MG63 (cell line): ENCODE measurements around the gene OPTC. TPM values are rescaled to one million over a fixed set of nuclear protein-coding genes. Genes with fewer than 3 reads are reported as not detected.
A peak's percentile ranks its signal among the peaks of the same experiment; 100 is the strongest.

Experiments used
- DNase-seq: peaks from one replicate; pipeline ENCODE4 v3.0.0-alpha.2; 2020
- H3K27me3 ChIP-seq: fragments of 250-450 bp; sonication (Bioruptor Pico); 2 replicates; pipeline ENCODE4 v1.5.1; 2020; ENCODE audit warnings: mild to moderate bottlenecking, moderate library complexity
- H3K36me3 ChIP-seq: fragments of 250-450 bp; sonication (Bioruptor Pico); 2 replicates; pipeline ENCODE4 v1.5.1; 2020; ENCODE audit warnings: mild to moderate bottlenecking, moderate library complexity
- H3K4me3 ChIP-seq: fragments of 250-450 bp; sonication (Bioruptor Pico); 2 replicates; pipeline ENCODE4 v1.5.1; 2020; ENCODE audit warnings: mild to moderate bottlenecking, moderate library complexity
- H3K9me3 ChIP-seq: fragments of 250-450 bp; sonication (Bioruptor Pico); 2 replicates; pipeline ENCODE4 v1.5.1; 2020; ENCODE audit warnings: mild to moderate bottlenecking, moderate library complexity
- total RNA-seq: library from RNA; depleted of rRNA; stranded (reverse); fragments of >200 nt; shearing (Covaris generic); gene quantifications from 2 replicates; pipeline ENCODE4 v1.2.3, GENCODE V29; 2014; ENCODE audit warnings: low replicate concordance

OPTC gene
- total RNA-seq, 1 experiment from 2014 or later: not detected

- H3K36me3 ChIP-seq: no peaks in the 10 kb centered on the region
- peak; percentile 23 for DNase-seq
- no peaks in the 10 kb centered on the region for H3K27me3 ChIP-seq
- no peak overlapping the region for H3K4me3 ChIP-seq
- no peaks in the 10 kb centered on the region for H3K9me3 ChIP-seq
Measured at GRCh38 chr1:203531063-203531462, 37.1 kb downstream of the OPTC start.

- DNase-seq: no peak
- Histone ChIP-seq H3K27me3 (no peaks in the 10 kb centered on the region), H3K36me3 (no peaks in the 10 kb centered on the region), H3K9me3 (no peaks in the 10 kb centered on the region), H3K4me3 (no peak overlapping the region)
Measured at GRCh38 chr1:203534012-203534411, 40.1 kb downstream of the OPTC start.

DNA sequence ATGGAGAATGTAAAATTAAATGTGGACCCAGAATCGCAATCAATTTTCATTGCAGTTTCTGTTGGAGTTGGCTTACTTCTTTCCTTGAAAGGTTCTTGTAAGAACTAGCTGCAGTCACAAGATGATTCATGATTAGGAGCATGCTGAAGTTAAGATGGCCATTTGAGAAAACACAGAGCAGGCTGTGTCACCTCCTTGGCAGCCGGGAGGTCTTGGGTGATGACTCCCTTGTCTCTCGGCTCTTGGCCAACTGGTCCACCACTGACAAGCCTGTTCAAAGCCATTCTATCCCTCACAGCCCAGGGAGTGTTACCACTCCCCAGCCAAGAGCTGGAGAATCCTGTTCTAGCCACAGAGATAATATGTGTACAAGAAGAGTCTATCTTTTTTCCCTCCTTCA is 40.6 kb downstream of the OPTC start:
- H3K9me3 ChIP-seq: no peaks in the 10 kb centered on the region
- peak; percentile 98 for DNase-seq
- no peak overlapping the region for H3K4me3 ChIP-seq
- H3K27me3 ChIP-seq: no peaks in the 10 kb centered on the region
- H3K36me3 ChIP-seq: no peaks in the 10 kb centered on the region

- no peak for DNase-seq
Measured at GRCh38 chr1:203536575-203536974, 42.6 kb downstream of the OPTC start.

DNA sequence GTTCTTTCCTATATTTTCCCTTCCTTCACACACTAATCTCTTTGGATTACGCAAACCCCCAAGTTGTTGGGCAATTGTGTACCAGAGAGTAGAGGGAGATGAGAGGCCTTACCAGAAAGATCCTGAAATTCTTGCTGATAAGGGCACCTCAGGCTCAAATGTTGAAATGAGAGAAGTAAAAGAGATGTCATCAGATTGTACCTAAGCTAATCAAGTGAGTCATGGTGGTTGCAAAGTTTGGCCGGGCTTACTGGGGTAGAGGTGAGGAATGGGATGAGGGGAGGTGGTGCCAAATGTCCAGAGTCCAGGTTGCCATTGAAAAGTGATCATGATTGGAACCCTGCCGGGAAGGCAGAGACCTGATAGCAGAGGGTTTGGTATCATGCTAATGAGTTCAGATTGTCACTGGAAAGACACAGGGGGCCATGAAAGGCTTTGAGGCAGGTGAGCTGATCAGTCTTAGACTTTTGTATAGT is 43.1 kb downstream of the OPTC start:
- DNase-seq: peak; percentile 59
- Histone ChIP-seq H3K4me3 (no peak overlapping the region), H3K27me3 (no peaks in the 10 kb centered on the region), H3K36me3 (no peaks in the 10 kb centered on the region), H3K9me3 (no peaks in the 10 kb centered on the region)

More at GRCh38 chr1:203536575-203536974, 42.6 kb downstream of the OPTC start:
- Histone ChIP-seq H3K4me3 (no peak overlapping the region), H3K9me3 (no peaks in the 10 kb centered on the region), H3K36me3 (no peaks in the 10 kb centered on the region), H3K27me3 (no peaks in the 10 kb centered on the region)

- Histone ChIP-seq H3K27me3 (no peaks in the 10 kb centered on the region), H3K9me3 (no peaks in the 10 kb centered on the region), H3K4me3 (no peak overlapping the region), H3K36me3 (no peaks in the 10 kb centered on the region)
- DNase-seq: peak; percentile 34
Measured at GRCh38 chr1:203537806-203538464, 44.0 kb downstream of the OPTC start.

GRCh38 chr1:203538726-203539125 is 44.8 kb downstream of the OPTC start:
- no peaks in the 10 kb centered on the region for H3K36me3 ChIP-seq
- no peak for DNase-seq
- no peaks in the 10 kb centered on the region for H3K9me3 ChIP-seq
- H3K27me3 ChIP-seq: no peaks in the 10 kb centered on the region
- no peak overlapping the region for H3K4me3 ChIP-seq

GRCh38 chr1:203539831-203540546 is 46.0 kb downstream of the OPTC start:
- Histone ChIP-seq H3K9me3 (no peaks in the 10 kb centered on the region), H3K27me3 (no peaks in the 10 kb centered on the region), H3K36me3 (no peaks in the 10 kb centered on the region), H3K4me3 (no peak overlapping the region)
- DNase-seq: no peak

DNA sequence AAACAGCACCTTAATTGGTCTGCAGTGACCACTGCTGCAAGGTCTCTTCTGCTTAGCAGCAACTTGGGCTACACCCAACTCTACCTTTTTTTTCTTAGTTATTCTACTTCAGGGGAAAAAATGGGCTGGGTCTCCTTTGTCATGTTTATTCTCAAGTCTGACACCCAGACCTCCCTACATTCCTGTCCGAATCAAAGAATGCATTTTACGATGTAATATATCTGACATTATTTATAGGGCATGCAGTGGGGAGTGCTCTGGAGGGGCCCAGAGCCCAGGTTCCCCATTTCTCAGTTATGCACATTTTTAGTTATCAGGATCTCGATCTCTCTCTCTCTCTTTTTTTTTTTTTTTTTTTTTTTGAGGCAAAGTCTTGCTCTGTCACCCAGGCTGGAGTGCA is 50.5 kb downstream of the OPTC start:
- Histone ChIP-seq H3K9me3 (no peaks in the 10 kb centered on the region), H3K36me3 (no peaks in the 10 kb centered on the region; the same call in 1 of the 2 replicates), H3K4me3 (no peak overlapping the region), H3K27me3 (no peaks in the 10 kb centered on the region)
- no peak for DNase-seq

- Histone ChIP-seq H3K9me3 (no peaks in the 10 kb centered on the region), H3K27me3 (no peaks in the 10 kb centered on the region), H3K4me3 (no peak overlapping the region), H3K36me3 (no peaks in the 10 kb centered on the region; the same call in 1 of the 2 replicates)
- peak; percentile 38 for DNase-seq
Measured at GRCh38 chr1:203544978-203545816, 51.2 kb downstream of the OPTC start.

DNA sequence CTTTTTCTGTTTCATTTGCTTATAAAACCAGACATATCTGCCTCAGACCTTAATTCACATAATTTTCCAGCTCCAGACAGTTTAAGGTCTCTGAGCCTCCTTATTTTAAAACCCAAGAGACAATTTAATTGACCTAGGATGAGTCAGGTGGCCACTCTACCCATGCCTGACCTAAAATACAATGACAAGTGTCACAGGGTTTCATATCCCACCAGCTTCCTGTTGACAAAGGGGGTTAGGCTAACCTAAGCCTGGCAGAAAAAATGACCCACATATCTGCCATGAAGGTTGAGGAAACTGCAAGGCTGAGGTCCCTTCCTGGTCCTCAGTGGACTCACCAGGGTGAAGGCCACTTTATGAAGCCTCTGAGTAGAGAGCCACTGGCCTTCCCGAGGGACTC is 52.3 kb downstream of the OPTC start:
- DNase-seq: no peak
- H3K27me3 ChIP-seq: no peaks in the 10 kb centered on the region
- no peak overlapping the region for H3K4me3 ChIP-seq
- H3K36me3 ChIP-seq: no peaks in the 10 kb centered on the region; the same call in 1 of the 2 replicates
- no peaks in the 10 kb centered on the region for H3K9me3 ChIP-seq

- H3K27me3 ChIP-seq: no peaks in the 10 kb centered on the region
- no peaks in the 10 kb centered on the region for H3K9me3 ChIP-seq
- no peak overlapping the region for H3K4me3 ChIP-seq
- no peak for DNase-seq
- no peaks in the 10 kb centered on the region; the same call in 1 of the 2 replicates for H3K36me3 ChIP-seq
Measured at GRCh38 chr1:203547147-203547546, 53.2 kb downstream of the OPTC start.

GRCh38 chr1:203547771-203548421 is 53.9 kb downstream of the OPTC start:
- no peaks in the 10 kb centered on the region for H3K27me3 ChIP-seq
- H3K9me3 ChIP-seq: no peaks in the 10 kb centered on the region
- no peak for DNase-seq
- H3K4me3 ChIP-seq: no peak overlapping the region
- no peaks in the 10 kb centered on the region; the same call in 1 of the 2 replicates for H3K36me3 ChIP-seq

GRCh38 chr1:203548892-203549291 is 54.9 kb downstream of the OPTC start:
- no peak for DNase-seq
- H3K36me3 ChIP-seq: no peaks in the 10 kb centered on the region; the same call in 1 of the 2 replicates
- H3K4me3 ChIP-seq: no peak overlapping the region
- H3K27me3 ChIP-seq: no peaks in the 10 kb centered on the region
- no peaks in the 10 kb centered on the region for H3K9me3 ChIP-seq

GRCh38 chr1:203549309-203549708 is 55.4 kb downstream of the OPTC start:
- no peak for DNase-seq
- H3K4me3 ChIP-seq: no peak overlapping the region

DNA sequence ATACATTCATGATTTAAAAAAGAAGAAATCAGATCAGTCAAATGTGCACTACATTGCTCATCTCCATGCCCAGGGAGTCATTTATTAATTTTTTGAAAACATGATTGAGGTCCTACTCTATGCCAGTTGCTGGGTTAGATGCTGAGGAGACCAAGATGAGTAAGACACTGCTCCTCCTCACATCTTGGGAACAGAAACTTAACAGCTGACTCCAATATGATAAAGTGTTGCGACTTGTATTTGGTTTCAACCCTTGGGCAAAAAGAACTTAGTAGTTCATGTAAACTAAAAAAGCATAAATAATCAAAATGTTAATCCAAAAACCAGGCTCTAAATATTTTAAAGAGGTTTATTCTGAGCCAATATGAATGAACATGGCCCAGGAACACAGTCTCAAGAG is 56.9 kb downstream of the OPTC start:
- DNase-seq: no peak
- Histone ChIP-seq H3K27me3 (no peaks in the 10 kb centered on the region), H3K9me3 (no peaks in the 10 kb centered on the region), H3K4me3 (no peak overlapping the region), H3K36me3 (no peaks in the 10 kb centered on the region)

More at GRCh38 chr1:203549309-203549708, 55.4 kb downstream of the OPTC start:
- H3K9me3 ChIP-seq: no peaks in the 10 kb centered on the region
- no peaks in the 10 kb centered on the region for H3K27me3 ChIP-seq
- no peaks in the 10 kb centered on the region; the same call in 1 of the 2 replicates for H3K36me3 ChIP-seq
